Measurements from ENCODE around the gene UNC45A. TPM values are rescaled to one million over a fixed set of nuclear protein-coding genes. Genes with fewer than 3 reads are reported as not detected.

The UNC45A gene
- total and polyA plus RNA-seq, 2 of the 13 experiments (the other 11 are each of a cell fraction or from before 2014, with no cell fraction given): 33.8 to 39.7 TPM

GRCh38 chr15:90902840-90903732 lies 32.0 kb upstream of the UNC45A start, which contains the start of gene MAN2A2:
TSS of gene MAN2A2 (plus strand) at chr15:90903302. CDS start at chr15:90904208, 906 bp downstream.
- peaks cover 0 to 1% of the 10 kb centered on the region in 2 experiments; a peak in 1 of 5 replicates for H3K27me3 ChIP-seq (ENCODE audit: control insufficient read depth in 1 of 2, insufficient read depth in 2 of 2, low read length in 2 of 2)
- H3K4me1 ChIP-seq (ENCODE audit: insufficient read depth, low read length): peaks cover 20% of the 10 kb centered on the region
- no peaks in the 10 kb centered on the region for H3K79me2 ChIP-seq (ENCODE audit: insufficient read depth, low read length)
- intact Hi-C loops (cut with micrococcal nuclease; ENCODE audit: unreplicated experiment): loop anchor here (1.0 kb wide), 2 partner anchors 31 to 186 kb away; partner anchors contain the start of gene BLM
- no TSS peak for BruUV-seq (replicated peaks)
- WGBS (ENCODE audit: low lambda C conversion rate): 2% methylated on average over 11 of the region's 81 CpGs
- FAIRE-seq: no peak
- POLR2A ChIA-PET: interaction anchor here (1.0 to 4.4 kb wide), 13 partner anchors 10 to 186 kb away, joined by 3 to 45 read pairs (median 5); partner anchors contain the start of genes BLM, FES, HDDC3 and RCCD1
- no peaks in the 10 kb centered on the region for H4K20me1 ChIP-seq (ENCODE audit: insufficient read depth, low read length)
- peak within 1 kb of the TSS; percentile 77 for H3K9ac ChIP-seq (ENCODE audit: insufficient read depth, low read depth, low read length)
- peak within 1 kb of the TSS; percentile 71 to 89 (median 81) for H3K4me3 ChIP-seq (replicated peaks in 1 of 3; ENCODE audit: insufficient read depth in 1 of 3, low read depth in 2 of 3, low read length in 3 of 3)
- H3K36me3 ChIP-seq (replicated peaks in 1 of 2; ENCODE audit: control insufficient read depth in 1 of 2, insufficient read depth in 2 of 2, low read length in 2 of 2): peaks cover 7 to 29% of the 10 kb centered on the region in 2 experiments; a peak in 4 of 5 replicates
- peak; percentile 15 for DNase-seq (ENCODE audit: low spot score)
- ATAC-seq: peak; percentile 70
- peak within 1 kb of the TSS; percentile 64 for H3K27ac ChIP-seq (ENCODE audit: extremely low read length, insufficient read depth, low read length)
- CTCF ChIA-PET (ENCODE audit: low intra/inter-chr PET ratio, low total read pairs): interaction anchor here (0.9 to 1.9 kb wide), 2 partner anchors 30 to 32 kb away, joined by 3 to 5 read pairs; partner anchors contain the start of genes HDDC3 and UNC45A
- peak within 1 kb of the TSS; percentile 83 for H3K4me2 ChIP-seq (ENCODE audit: low read depth, low read length)
- H3K9me3 ChIP-seq (ENCODE audit: low read length): no peaks in the 10 kb centered on the region
- in situ Hi-C loops (cut with HindIII; ENCODE audit: extremely low pct_ligation_motif_present, low pct_unique_long_range_greater_than_20kb): no loop called here
- H2AFZ ChIP-seq (ENCODE audit: low read length): peak within 1 kb of the TSS; percentile 77
- no peak for TF ChIP-seq GATAD2A (CRISPR knock-in tag; IDR thresholded peaks at IDR 0.05)
- 0 out of 2 replicates have a peak, but pooled peaks have one; percentile 41 for TF ChIP-seq FOXP4 (CRISPR knock-in tag; IDR thresholded peaks at IDR 0.05)
- 0 out of 2 replicates have a peak, but pooled peaks have one; percentile 31 for TF ChIP-seq TAF1 (CRISPR knock-in tag; IDR thresholded peaks at IDR 0.05)
- TF ChIP-seq MTF2 (CRISPR knock-in tag; IDR thresholded peaks at IDR 0.05; ENCODE audit: borderline replicate concordance): no peak
- TF ChIP-seq RBM22 (optimal IDR thresholded peaks at IDR 0.05; ENCODE audit: low read length): no peak
- TF ChIP-seq ZNF792 (CRISPR knock-in tag; IDR thresholded peaks at IDR 0.05): no peak
- no peak for TF ChIP-seq ZKSCAN1 (IDR thresholded peaks at IDR 0.05; ENCODE audit: low read length)
- peak; percentile 45; the same call in 1 of the 2 replicates for TF ChIP-seq CREB3 (CRISPR knock-in tag; IDR thresholded peaks at IDR 0.05)
- TF ChIP-seq POLR2G (IDR thresholded peaks at IDR 0.05; ENCODE audit: low read depth, low read length): peak; percentile 50
- TF ChIP-seq ESRRA (CRISPR knock-in tag; IDR thresholded peaks at IDR 0.05; ENCODE audit: low read depth): 0 out of 2 replicates have a peak, but pooled peaks have one; percentile 7
- no peak for TF ChIP-seq ZNF17 (CRISPR knock-in tag; IDR thresholded peaks at IDR 0.05)
- no peak for TF ChIP-seq ZNF629 (CRISPR knock-in tag; conservative IDR thresholded peaks at IDR 0.05)
- TF ChIP-seq CSRNP1 (CRISPR knock-in tag; IDR thresholded peaks at IDR 0.05): 0 out of 2 replicates have a peak, but pooled peaks have one; percentile 40
- TF ChIP-seq RARG (CRISPR knock-in tag; IDR thresholded peaks at IDR 0.05; ENCODE audit: low read depth): no peak
- TF ChIP-seq ZNF501 (CRISPR knock-in tag; IDR thresholded peaks at IDR 0.05): peak; percentile 23; the same call in 1 of the 2 replicates
- TF ChIP-seq ZNF383 (CRISPR knock-in tag; IDR thresholded peaks at IDR 0.05; ENCODE audit: borderline replicate concordance): no peak
- TF ChIP-seq ZMYM4 (CRISPR knock-in tag; IDR thresholded peaks at IDR 0.05): no peak
- TF ChIP-seq FIP1L1 (IDR thresholded peaks at IDR 0.05; ENCODE audit: borderline replicate concordance, insufficient read depth, low read depth, low read length): no peak
- TF ChIP-seq WIZ (CRISPR knock-in tag; IDR thresholded peaks at IDR 0.05): no peak
- TF ChIP-seq KDM5A (IDR thresholded peaks at IDR 0.05; ENCODE audit: borderline replicate concordance, low read length): no peak

Measured in HepG2 (cell line).